Ovary (tissue), 9 donors: Measurements from ENCODE around the gene OSER1. TPM values are rescaled to one million over a fixed set of nuclear protein-coding genes. Genes with fewer than 3 reads are reported as not detected.

Experiments used
- DNase-seq, 5 donors: peaks; one replicate each; pipeline ENCODE4 v3.0.0-alpha.2; 2019 to 2020
- H3K27ac ChIP-seq, 2 donors: fragments of 200-600 bp; one replicate each; pipeline versions ENCODE4 v1.5.1 to v1.8.0; 2019 to 2022
- H3K27me3 ChIP-seq: fragments of 200-600 bp; one replicate; pipeline ENCODE4 v1.8.0; 2022
- H3K36me3 ChIP-seq: fragments of 200-600 bp; sonication (generic); one replicate; pipeline ENCODE4 v1.5.1; 2019
- H3K4me1 ChIP-seq: one replicate; pipeline ENCODE4 v1.8.1; 2013; ENCODE audit warnings: mild to moderate bottlenecking, moderate library complexity; ENCODE audit not compliant: insufficient read depth
- H3K4me3 ChIP-seq: fragments of 200-600 bp; sonication (generic); one replicate; pipeline ENCODE4 v1.5.1; 2017
- H3K9me3 ChIP-seq, 2 donors: fragments of 200-600 bp in 1 of 2; sonication (generic) in 1 of 2; one replicate each; pipeline versions ENCODE4 v1.5.1 to v1.8.1; 2013 to 2019; ENCODE audit warnings: mild to moderate bottlenecking in 1 of 2, moderate library complexity in 1 of 2
- CTCF ChIP-seq, 3 donors: fragments of 450-650 bp in 2 of 3; fragments of 200-600 bp in 1 of 3; IDR thresholded peaks; one replicate each; pipeline versions ENCODE4 v1.5.1 to v1.8.0; 2016 to 2022; ENCODE audit warnings: antibody characterized with exemption in 3 of 3, mild to moderate bottlenecking in 1 of 3
- EP300 ChIP-seq: sonication (generic); formaldehyde crosslinking; IDR thresholded peaks from one replicate; pipeline ENCODE4 v1.6.1; 2017; ENCODE audit warnings: antibody characterized with exemption
- POLR2A ChIP-seq: fragments of 450-650 bp; IDR thresholded peaks from one replicate; pipeline ENCODE4 v1.6.1; 2017; ENCODE audit warnings: antibody characterized with exemption, mild to moderate bottlenecking, moderate library complexity
- WGBS, 3 donors: extraction: QIAGEN DNeasy Blood & Tissue Kit in 1 of 3; methylation state at CpG; one replicate each; pipeline versions ENCODE4 v1.1.5 to v1.1.7; 2013 to 2017; 5-methylcytosine and 5-hydroxymethylcytosine counted together
- intact Hi-C, 4 donors: fragments of 100-400 bp; cut with DNase I; formaldehyde crosslinking; loops; one replicate each; pipeline versions ENCODE4 v1.11.0 to v1.15.1; 2022 to 2023
- polyA plus RNA-seq, 2 donors: library from polyadenylated mRNA; stranded (reverse); fragments of 200-250 nt in 1 of 2; fragments of 350-450 nt in 1 of 2; fragmentation: Illumina TruSeq in 1 of 2; extraction: RNeasy Lipid Tissue Mini Kit (QIAGEN cat#74804) in 1 of 2; gene quantifications; one replicate each; pipeline ENCODE4 v1.2.3, GENCODE V29; 2013 to 2014
- total RNA-seq, 7 donors: library from RNA; depleted of rRNA in 2 of 7; stranded (reverse); fragments of >200 nt in 2 of 7; fragmentation: NEBNext Ultra II Directional in 3 of 7; extraction: Animal tissue kit (Norgen Biotek cat#: 25700) in 3 of 7; gene quantifications; one replicate each; pipeline versions ENCODE4 v1.1.0 to v1.2.4, GENCODE V29; 2016 to 2023
- donor health status: DM: no; HTN: no; CAD: no; lungs with moderate emphysema.
- donor health status: DM: no; HTN: no; CAD: no.
- donor health status: Bipolar disorder and iron deficiency.
- donor health status: DM: yes; HTN: yes; CAD: no.
- donor health status: DM: no; HTN: no; CAD: no.
- donor health status: DM: yes; HTN: yes; CAD: no.

The OSER1 gene
- total and polyA plus RNA-seq, 9 donors = 27.7 to 55.3 (median 39.5) TPM

DNA sequence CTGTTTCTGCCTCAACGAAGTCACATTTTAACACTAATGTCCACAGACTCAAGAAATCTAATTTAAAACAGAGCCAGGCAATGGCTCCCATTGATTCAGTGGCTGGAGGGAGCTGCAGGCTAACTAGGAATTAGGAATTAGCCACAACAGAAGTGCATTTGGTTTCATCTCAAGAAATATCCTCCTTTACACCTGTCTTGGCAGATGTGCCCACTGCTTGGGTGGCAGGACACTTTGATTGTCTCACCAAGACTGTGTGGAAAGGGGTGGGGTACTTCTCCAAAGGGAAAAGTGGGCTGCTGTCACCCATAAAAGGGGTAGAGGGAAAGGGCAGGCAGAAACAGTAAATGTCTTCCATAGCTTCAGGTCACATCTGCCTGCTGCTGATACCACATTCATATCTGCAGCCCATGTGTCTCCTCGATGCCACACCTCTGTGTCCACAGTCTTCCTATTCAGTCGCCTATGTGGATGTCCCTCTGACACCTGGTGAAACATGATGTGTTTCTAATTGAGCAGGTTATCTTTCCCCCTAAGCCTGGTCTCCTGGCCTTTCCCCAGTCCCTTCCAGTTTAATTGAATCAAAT lies 10.9 kb upstream of the OSER1 start:
- no peaks in the 10 kb centered on the region for H3K27me3 ChIP-seq
- intact Hi-C loops = loop anchor here in 1 of 4 donors (5.0 kb wide), 1 partner anchor 161 kb away; no protein-coding TSS in a partner anchor
- H3K36me3 ChIP-seq = no peaks in the 10 kb centered on the region
- WGBS, 3 donors = 86 to 97% (median 89%) methylated on average over 3 of the region's 3 CpGs
- TF ChIP-seq CTCF (IDR thresholded peaks at IDR 0.05) (no peak), EP300 (no peak), POLR2A (no peak)
- peaks cover 3% of the 10 kb centered on the region for H3K4me1 ChIP-seq
- no peak overlapping the region for H3K27ac ChIP-seq
- H3K9me3 ChIP-seq = no peaks in the 10 kb centered on the region
- H3K4me3 ChIP-seq = no peak overlapping the region
- no peak for DNase-seq

- TF ChIP-seq EP300 (no peak), POLR2A (no peak), CTCF (IDR thresholded peaks at IDR 0.05) (no peak)
- Histone ChIP-seq H3K4me1 (peaks cover 3% of the 10 kb centered on the region), H3K27me3 (no peaks in the 10 kb centered on the region), H3K9me3 (no peaks in the 10 kb centered on the region), H3K4me3 (no peak overlapping the region), H3K27ac (no peak overlapping the region), H3K36me3 (no peaks in the 10 kb centered on the region)
- 19 to 49% (median 40%) methylated on average over 6 of the region's 6 CpGs for WGBS, 3 donors
- DNase-seq = no peak
- intact Hi-C loops = loop anchor here (5.0 to 10.0 kb wide), 7 partner anchors 93 to 395 kb away; partner anchors contain the start of gene FITM2 (in 1 of the 4)
Observed at GRCh38 chr20:44219791-44220190, 9.2 kb upstream of the OSER1 start.

- TF ChIP-seq CTCF (IDR thresholded peaks at IDR 0.05) (no peak), POLR2A (no peak), EP300 (no peak)
- intact Hi-C loops = loop anchor here (5.0 to 10.0 kb wide), 6 partner anchors 93 to 396 kb away; partner anchors contain the start of gene FITM2 (in 1 of the 4)
Observed at GRCh38 chr20:44219170-44219730, 8.7 kb upstream of the OSER1 start.

DNA sequence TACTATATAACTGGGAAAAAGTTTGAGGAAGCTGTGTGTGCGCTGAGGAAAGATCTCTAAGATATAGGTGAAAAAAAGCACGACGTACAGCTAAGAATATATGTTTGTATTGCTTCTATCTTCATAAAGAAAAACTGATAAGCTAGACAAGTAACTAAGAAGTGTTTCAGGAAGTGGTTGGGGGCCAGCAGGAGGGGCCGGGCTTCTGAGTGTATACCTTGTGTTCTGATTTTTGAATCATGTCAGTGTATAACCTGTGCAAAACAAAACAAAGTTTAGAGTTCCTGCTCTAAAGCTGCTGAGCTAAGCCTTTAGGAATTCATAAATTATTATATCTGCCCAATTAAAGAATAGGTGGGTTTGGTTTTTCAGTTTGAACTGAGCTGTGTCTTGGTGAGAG lies 7.9 kb upstream of the OSER1 start:
- Histone ChIP-seq H3K27ac (no peak overlapping the region), H3K36me3 (no peaks in the 10 kb centered on the region), H3K9me3 (no peaks in the 10 kb centered on the region), H3K27me3 (no peaks in the 10 kb centered on the region), H3K4me3 (no peak overlapping the region), H3K4me1 (peaks cover 3% of the 10 kb centered on the region)
- WGBS, 3 donors = 57 to 60% (median 59%) methylated on average over 4 of the region's 4 CpGs
- intact Hi-C loops = loop anchor here (5.0 to 10.0 kb wide), 6 partner anchors 94 to 396 kb away; partner anchors contain the start of gene FITM2 (in 1 of the 4)
- no peak for DNase-seq
- TF ChIP-seq CTCF (IDR thresholded peaks at IDR 0.05) = no peak
- no peak for TF ChIP-seq POLR2A
- no peak for TF ChIP-seq EP300

More at GRCh38 chr20:44219170-44219730, 8.7 kb upstream of the OSER1 start:
- Histone ChIP-seq H3K4me1 (peaks cover 3% of the 10 kb centered on the region), H3K27me3 (no peaks in the 10 kb centered on the region), H3K4me3 (no peak overlapping the region), H3K36me3 (no peaks in the 10 kb centered on the region), H3K9me3 (no peaks in the 10 kb centered on the region), H3K27ac (no peak overlapping the region)
- no peak for DNase-seq
- WGBS, 3 donors = 21 to 46% (median 40%) methylated on average over 5 of the region's 5 CpGs
